Peyer's patch (tissue), 4 donors: Measurements from ENCODE around the gene CCN2. TPM values are rescaled to one million over a fixed set of nuclear protein-coding genes. Genes with fewer than 3 reads are reported as not detected.

Source experiments
- DNase-seq, 3 donors: peaks; one replicate each; pipeline ENCODE4 v3.0.0-alpha.2; 2017 to 2019
- H3K27ac ChIP-seq, 4 donors: fragments of 200-600 bp; sonication (generic); one replicate each; pipeline ENCODE4 v1.5.1; 2016 to 2019
- H3K27me3 ChIP-seq, 2 donors: fragments of 200-600 bp; sonication (generic); one replicate each; pipeline ENCODE4 v1.5.1; 2019
- H3K36me3 ChIP-seq, 3 donors: fragments of 200-600 bp; sonication (generic); one replicate each; pipeline ENCODE4 v1.5.1; 2016 to 2019
- H3K4me1 ChIP-seq, 4 donors: fragments of 200-600 bp; sonication (generic); one replicate each; pipeline ENCODE4 v1.5.1; 2016 to 2019
- H3K4me3 ChIP-seq, 4 donors: fragments of 200-600 bp; sonication (generic); 1 replicate in 3 of 4; 2 replicates in 1 of 4; pipeline ENCODE4 v1.5.1; 2016 to 2019; ENCODE audit warnings: mild to moderate bottlenecking in 1 of 4
- H3K9me3 ChIP-seq, 4 donors: fragments of 200-600 bp; sonication (generic); one replicate each; pipeline ENCODE4 v1.5.1; 2016 to 2019; ENCODE audit warnings: mild to moderate bottlenecking in 1 of 4
- CTCF ChIP-seq, 6 experiments: fragments of 450-650 bp in 4 of 6; fragments of 200-600 bp in 2 of 6; sonication (generic) in 1 of 6; IDR thresholded peaks; one replicate each; pipeline ENCODE4 v1.5.1; 2017 to 2019; ENCODE audit warnings: antibody characterized with exemption in 6 of 6, mild to moderate bottlenecking in 3 of 6, moderate library complexity in 1 of 6
- POLR2A ChIP-seq, 2 donors: fragments of 450-650 bp; IDR thresholded peaks; one replicate each; pipeline ENCODE4 v1.5.1; 2017; ENCODE audit warnings: antibody characterized with exemption in 2 of 2, mild to moderate bottlenecking in 2 of 2, moderate library complexity in 2 of 2
- total RNA-seq, 4 donors: library from RNA; depleted of rRNA; stranded (reverse); fragments of >200 nt; gene quantifications; one replicate each; pipeline ENCODE4 v1.1.0, GENCODE V29; 2016

CCN2 gene
- total RNA-seq, 4 donors from 2014 or later: 28.7 to 262 (median 72.2) TPM

- Histone ChIP-seq H3K4me1 (peaks cover 0 to 8% (median 0%) of the 10 kb centered on the region in 4 donors), H3K9me3 (no peaks in the 10 kb centered on the region), H3K27me3 (no peaks in the 10 kb centered on the region), H3K27ac (no peak overlapping the region), H3K36me3 (no peaks in the 10 kb centered on the region), H3K4me3 (no peak overlapping the region)
- no peak for DNase-seq
- no peak for TF ChIP-seq POLR2A (IDR thresholded peaks at IDR 0.05)
- no peak for TF ChIP-seq CTCF (IDR thresholded peaks at IDR 0.05)
Observed at GRCh38 chr6:131976545-131977061, 25.4 kb upstream of the CCN2 start.

GRCh38 chr6:131972741-131973140 lies 21.6 kb upstream of the CCN2 start:
- no peaks in the 10 kb centered on the region for H3K9me3 ChIP-seq
- DNase-seq: no peak
- no peaks in the 10 kb centered on the region for H3K36me3 ChIP-seq
- no peak overlapping the region for H3K27ac ChIP-seq
- no peaks in the 10 kb centered on the region for H3K4me1 ChIP-seq
- H3K27me3 ChIP-seq: no peaks in the 10 kb centered on the region
- H3K4me3 ChIP-seq: no peak overlapping the region
- TF ChIP-seq CTCF (IDR thresholded peaks at IDR 0.05) (no peak), POLR2A (IDR thresholded peaks at IDR 0.05) (no peak)

- no peak for DNase-seq
- TF ChIP-seq CTCF (IDR thresholded peaks at IDR 0.05) (no peak), POLR2A (IDR thresholded peaks at IDR 0.05) (no peak)
- Histone ChIP-seq H3K27me3 (no peaks in the 10 kb centered on the region), H3K4me1 (no peaks in the 10 kb centered on the region), H3K36me3 (no peaks in the 10 kb centered on the region), H3K9me3 (no peaks in the 10 kb centered on the region), H3K27ac (no peak overlapping the region), H3K4me3 (no peak overlapping the region)
Observed at GRCh38 chr6:131970076-131970859, 19.1 kb upstream of the CCN2 start.

- no peak overlapping the region for H3K27ac ChIP-seq
- TF ChIP-seq CTCF (IDR thresholded peaks at IDR 0.05): no peak
- TF ChIP-seq POLR2A (IDR thresholded peaks at IDR 0.05): no peak
- DNase-seq: no peak
- H3K27me3 ChIP-seq: no peaks in the 10 kb centered on the region
- H3K9me3 ChIP-seq: no peaks in the 10 kb centered on the region
- H3K4me3 ChIP-seq: no peak overlapping the region
- no peaks in the 10 kb centered on the region for H3K36me3 ChIP-seq
- no peaks in the 10 kb centered on the region for H3K4me1 ChIP-seq
Observed at GRCh38 chr6:131968656-131969055, 17.5 kb upstream of the CCN2 start.

- no peaks in the 10 kb centered on the region for H3K9me3 ChIP-seq
- no peak overlapping the region for H3K4me3 ChIP-seq
- no peaks in the 10 kb centered on the region for H3K27me3 ChIP-seq
- H3K36me3 ChIP-seq: no peaks in the 10 kb centered on the region
- no peak overlapping the region for H3K27ac ChIP-seq
- H3K4me1 ChIP-seq: no peaks in the 10 kb centered on the region
- TF ChIP-seq POLR2A (IDR thresholded peaks at IDR 0.05) (no peak), CTCF (IDR thresholded peaks at IDR 0.05) (no peak)
- no peak for DNase-seq
Observed at GRCh38 chr6:131967948-131968347, 16.8 kb upstream of the CCN2 start.
